Activated naive CD4-positive, alpha-beta T cell treated with anti-CD3 and anti-CD28 coated beads, Interleukin-2, amount 50 U/mL, for 72 hours (primary cell): ENCODE data around the gene LBHD1. TPM values are rescaled to one million over a fixed set of nuclear protein-coding genes. Genes with fewer than 3 reads are reported as not detected.
A peak's percentile ranks its signal among the peaks of the same experiment; 100 is the strongest.
"Not testable (repeated sequence)": the region's sequence is repeated elsewhere in the genome, so short reads cannot be mapped to it uniquely, and the experiment has no call there.

Experiments
- ATAC-seq, 2 donors: fragments of 150-1000 bp; cut with Tn5 transposase; 2 replicates each; pipeline ENCODE4 v1.10.0; 2021; ENCODE audit warnings: mild to moderate bottlenecking in 2 of 2, moderate library complexity in 2 of 2
- DNase-seq, 2 donors: peaks; one replicate each; pipeline ENCODE4 v3.0.0; 2021 to 2022; ENCODE audit warnings: low spot score in 2 of 2
- H3K27ac Mint-ChIP-seq, 2 donors: one replicate each; pipeline ENCODE4 v1.8.0; 2022; ENCODE audit warnings: mild to moderate bottlenecking in 2 of 2, mixed read lengths in 2 of 2
- H3K36me3 Mint-ChIP-seq, 2 donors: one replicate each; pipeline ENCODE4 v1.8.0; 2022; ENCODE audit warnings: mixed read lengths in 2 of 2
- H3K9me3 Mint-ChIP-seq, 2 donors: one replicate each; pipeline ENCODE4 v1.8.0; 2022; ENCODE audit warnings: mixed read lengths in 2 of 2
- total RNA-seq, 2 donors: library from RNA; stranded (reverse); gene quantifications; one replicate each; pipeline ENCODE4 v1.2.3, GENCODE V29; 2022

LBHD1 gene
- total RNA-seq, 2 donors from 2014 or later = 16.6 to 24.3 TPM

GRCh38 chr11:62705880-62706849 is 34.1 kb upstream of the LBHD1 start:
- ATAC-seq = peak; percentile 81 to 82
- Mint-ChIP-seq H3K9me3 (no peaks in the 10 kb centered on the region), H3K36me3 (peaks cover 16 to 27% of the 10 kb centered on the region in 2 donors), H3K27ac (peak overlapping the region; percentile 81 to 86)
- DNase-seq = peak; percentile 92 to 93

GRCh38 chr11:62705413-62705812 is 33.3 kb upstream of the LBHD1 start:
- Mint-ChIP-seq H3K27ac (peak overlapping the region; percentile 81 to 86), H3K36me3 (peaks cover 16 to 20% of the 10 kb centered on the region in 2 donors), H3K9me3 (no peaks in the 10 kb centered on the region)
- ATAC-seq (no peak), DNase-seq (no peak)

GRCh38 chr11:62703921-62704320 is 31.9 kb upstream of the LBHD1 start:
- H3K9me3 Mint-ChIP-seq, DNase-seq, ATAC-seq: not testable (repeated sequence)
- Mint-ChIP-seq H3K27ac (peak overlapping the region in 1 of 2 donors; percentile 29), H3K36me3 (peaks cover 10 to 13% of the 10 kb centered on the region in 2 donors)

- DNase-seq (no peak), ATAC-seq (peak in 1 of 2 donors; percentile 9)
- H3K36me3 Mint-ChIP-seq = peaks cover 5 to 12% of the 10 kb centered on the region in 2 donors
- peak overlapping the region in 1 of 2 donors; percentile 76 for H3K27ac Mint-ChIP-seq
- H3K9me3 Mint-ChIP-seq = no peaks in the 10 kb centered on the region
Observed at GRCh38 chr11:62702246-62702645, 30.2 kb upstream of the LBHD1 start.

- Mint-ChIP-seq H3K36me3 (peaks cover 6 to 18% of the 10 kb centered on the region in 2 donors), H3K9me3 (no peaks in the 10 kb centered on the region), H3K27ac (peak overlapping the region in 1 of 2 donors; percentile 57)
- peak; percentile 84 to 88 for ATAC-seq
- peak; percentile 66 to 79 for DNase-seq
Observed at GRCh38 chr11:62694455-62695167, 22.5 kb upstream of the LBHD1 start.

GRCh38 chr11:62693624-62694023 is 21.6 kb upstream of the LBHD1 start:
- not testable (repeated sequence) for DNase-seq, H3K9me3 Mint-ChIP-seq, H3K27ac Mint-ChIP-seq, ATAC-seq
- peaks cover 6 to 18% of the 10 kb centered on the region in 2 donors for H3K36me3 Mint-ChIP-seq

- Mint-ChIP-seq H3K36me3 (peaks cover 3 to 15% of the 10 kb centered on the region in 2 donors), H3K9me3 (no peaks in the 10 kb centered on the region), H3K27ac (no peak within 1 kb of the TSS)
- DNase-seq (no peak), ATAC-seq (peak in 1 of 2 donors; percentile 7)
Observed at GRCh38 chr11:62689421-62690183, 17.5 kb upstream of the LBHD1 start, which contains the start of gene LRRN4CL. Gene LRRN4CL (minus strand): TSS chr11:62689530. CDS start chr11:62688508, 1,022 bp downstream.

GRCh38 chr11:62688491-62688890 is 16.4 kb upstream of the LBHD1 start:
- DNase-seq = no peak
- Mint-ChIP-seq H3K9me3 (no peaks in the 10 kb centered on the region), H3K36me3 (peaks cover 0 to 12% of the 10 kb centered on the region in 2 donors), H3K27ac (no peak overlapping the region)
- no peak for ATAC-seq

- no peak for DNase-seq
- H3K27ac Mint-ChIP-seq = no peak overlapping the region
- peak; percentile 18 for ATAC-seq
- no peaks in the 10 kb centered on the region for H3K9me3 Mint-ChIP-seq
- peaks cover 0 to 8% of the 10 kb centered on the region in 2 donors for H3K36me3 Mint-ChIP-seq
Observed at GRCh38 chr11:62687508-62688396, 15.7 kb upstream of the LBHD1 start.

GRCh38 chr11:62682518-62682917 is 10.5 kb upstream of the LBHD1 start:
- DNase-seq = no peak
- H3K36me3 Mint-ChIP-seq = peaks cover 5 to 11% of the 10 kb centered on the region in 2 donors
- no peak for ATAC-seq
- H3K9me3 Mint-ChIP-seq = no peaks in the 10 kb centered on the region
- no peak overlapping the region for H3K27ac Mint-ChIP-seq

GRCh38 chr11:62680825-62681240 is 8.8 kb upstream of the LBHD1 start:
- no peaks in the 10 kb centered on the region for H3K9me3 Mint-ChIP-seq
- DNase-seq = peak in 1 of 2 donors; percentile 45

GRCh38 chr11:62678770-62679696 is 7.0 kb upstream of the LBHD1 start, which contains the start of gene UBXN1:
Gene UBXN1 (minus strand): TSS chr11:62679073. CDS start chr11:62678923, 150 bp downstream.
- DNase-seq = peak; percentile 82 to 85
- Mint-ChIP-seq H3K27ac (peak within 1 kb of the TSS; percentile 91 to 97), H3K9me3 (no peaks in the 10 kb centered on the region), H3K36me3 (peaks cover 15 to 19% of the 10 kb centered on the region in 2 donors)
- peak; percentile 89 to 91 for ATAC-seq

More at GRCh38 chr11:62680825-62681240, 8.8 kb upstream of the LBHD1 start:
- Mint-ChIP-seq H3K27ac (no peak overlapping the region), H3K36me3 (peaks cover 5 to 19% of the 10 kb centered on the region in 2 donors)
- peak; percentile 74 to 78 for ATAC-seq

GRCh38 chr11:62678433-62678769 is 6.3 kb upstream of the LBHD1 start:
- ATAC-seq (no peak), DNase-seq (no peak)
- Mint-ChIP-seq H3K36me3 (peaks cover 15 to 19% of the 10 kb centered on the region in 2 donors), H3K9me3 (no peaks in the 10 kb centered on the region), H3K27ac (peak overlapping the region; percentile 91 to 97)

- H3K9me3 Mint-ChIP-seq = no peaks in the 10 kb centered on the region
- H3K27ac Mint-ChIP-seq = peak overlapping the region; percentile 91
- ATAC-seq (no peak), DNase-seq (no peak)
- H3K36me3 Mint-ChIP-seq = peaks cover 15 to 19% of the 10 kb centered on the region in 2 donors
Observed at GRCh38 chr11:62677714-62678113, 5.6 kb upstream of the LBHD1 start.
